A673 (cell line): ENCODE results near the gene GALNTL6. TPM values are rescaled to one million over a fixed set of nuclear protein-coding genes. Genes with fewer than 3 reads are reported as not detected.

Experiments used
- BruUV-seq: library from RNA; stranded (reverse); fragments of 400-500 nt; replicated peaks from 2 replicates; lab custom pipeline; 2021; lab: Mats Ljungman, UMichigan
- CTCF ChIA-PET: fragments of 300-600 bp; sonication (Branson Sonifier 250); formaldehyde crosslinking; loops from one replicate; lab custom pipeline; 2022; ENCODE audit warnings: antibody characterized with exemption; lab: Charles Lee
- POLR2A ChIA-PET: fragments of 300-600 bp; sonication (Branson Sonifier 250); formaldehyde crosslinking; loops from one replicate; lab custom pipeline; 2022; ENCODE audit warnings: antibody characterized with exemption; ENCODE audit not compliant: low non-redundant PET; lab: Charles Lee
- DNase-seq: peaks from one replicate; pipeline ENCODE4 v3.0.0-alpha.2; 2015; ENCODE audit warnings: low spot score
- H3K27ac ChIP-seq: fragments of 200-600 bp; sonication (generic); 2 replicates; pipeline ENCODE4 v1.5.1; 2016; ENCODE audit warnings: mixed run types, low read depth, mild to moderate bottlenecking, mixed read lengths, antibody characterized with exemption, low read length; ENCODE audit not compliant: poor library complexity, severe bottlenecking
- H3K27me3 ChIP-seq: fragments of 200-600 bp; sonication (generic); replicated peaks from 2 replicates; pipeline ENCODE4 v1.6.1; 2017; ENCODE audit warnings: mixed run types, low read depth, mild to moderate bottlenecking, mixed read lengths, antibody characterized with exemption, low read length; ENCODE audit not compliant: insufficient read depth, poor library complexity
- H3K36me3 ChIP-seq: fragments of 200-600 bp; sonication (generic); 2 replicates; pipeline ENCODE4 v1.6.1; 2016; ENCODE audit warnings: mixed run types, mild to moderate bottlenecking, mixed read lengths, antibody characterized with exemption, low read length; ENCODE audit not compliant: insufficient read depth, poor library complexity, severe bottlenecking
- H3K4me1 ChIP-seq: fragments of 200-600 bp; sonication (generic); 2 replicates; pipeline ENCODE4 v1.6.1; 2017; ENCODE audit warnings: mixed run types, mild to moderate bottlenecking, mixed read lengths, antibody characterized with exemption, low read length; ENCODE audit not compliant: insufficient read depth, poor library complexity, severe bottlenecking
- H3K4me3 ChIP-seq: fragments of 200-600 bp; sonication (generic); 2 replicates; pipeline ENCODE4 v1.5.1; 2016; ENCODE audit warnings: low read depth, mixed run types, mild to moderate bottlenecking, mixed read lengths, low read length; ENCODE audit not compliant: poor library complexity, severe bottlenecking
- H3K9me3 ChIP-seq: fragments of 200-600 bp; sonication (generic); 2 replicates; pipeline ENCODE4 v1.6.1; 2016; ENCODE audit warnings: mixed run types, low read depth, mild to moderate bottlenecking, mixed read lengths, antibody characterized with exemption, low read length; ENCODE audit not compliant: poor library complexity, severe bottlenecking
- EZH2 ChIP-seq: fragments of 200-600 bp; sonication (generic); IDR thresholded peaks from 2 replicates; pipeline ENCODE4 v1.6.1; 2017; ENCODE audit warnings: borderline replicate concordance, low read depth, mild to moderate bottlenecking, mixed read lengths, antibody characterized with exemption, low read length; ENCODE audit not compliant: poor library complexity, severe bottlenecking
- intact Hi-C: fragments of 100-400 bp; cut with micrococcal nuclease; formaldehyde crosslinking; loops from one replicate; pipeline ENCODE4 v1.10.0; 2022; ENCODE audit not compliant: unreplicated experiment
- total RNA-seq: library from RNA; stranded (reverse); gene quantifications from 2 replicates; pipeline ENCODE4 v1.2.3, GENCODE V29; 2021
- TF ChIP-seq, protein P1 (sequence below): fragments of 300-800, 200-600 bp; sonication (generic); conservative IDR thresholded peaks from 2 replicates; pipeline ENCODE4 v1.5.1; 2017; ENCODE audit warnings: low read depth, mild to moderate bottlenecking, antibody characterized with exemption, low read length, moderate library complexity, mixed read lengths

GALNTL6 gene
- total RNA-seq, 1 experiment from 2014 or later: 0.30 TPM

DNA sequence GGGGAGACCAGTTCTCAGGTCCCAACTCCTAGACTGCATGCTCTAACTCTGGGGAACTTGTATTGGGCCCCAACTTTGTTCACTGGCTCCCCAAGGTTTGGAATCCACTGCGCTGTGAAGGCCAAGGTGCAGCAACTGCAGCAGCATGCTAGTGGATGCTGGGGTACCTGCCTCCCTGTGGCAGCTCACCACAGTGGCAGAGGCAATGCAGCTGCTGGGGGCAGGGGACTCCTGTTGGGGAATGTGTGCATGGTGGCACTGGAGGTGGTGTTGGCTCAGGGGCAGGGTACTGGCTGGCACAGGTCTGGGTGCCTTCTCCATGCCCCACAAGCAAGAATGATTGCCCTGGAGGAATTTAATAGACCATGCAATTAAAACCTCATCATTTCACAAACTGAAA is 862.0 kb downstream of the GALNTL6 start:
- BruUV-seq: no TSS peak
- POLR2A ChIA-PET: no interaction called here
- Histone ChIP-seq H3K4me1 (no peaks in the 10 kb centered on the region), H3K36me3 (no peaks in the 10 kb centered on the region), H3K9me3 (no peaks in the 10 kb centered on the region), H3K27me3 (peaks cover 4% of the 10 kb centered on the region), H3K4me3 (no peak overlapping the region), H3K27ac (no peak overlapping the region)
- no peak for DNase-seq
- intact Hi-C loops: no loop called here
- CTCF ChIA-PET: no interaction called here
- TF ChIP-seq, protein P1, sequence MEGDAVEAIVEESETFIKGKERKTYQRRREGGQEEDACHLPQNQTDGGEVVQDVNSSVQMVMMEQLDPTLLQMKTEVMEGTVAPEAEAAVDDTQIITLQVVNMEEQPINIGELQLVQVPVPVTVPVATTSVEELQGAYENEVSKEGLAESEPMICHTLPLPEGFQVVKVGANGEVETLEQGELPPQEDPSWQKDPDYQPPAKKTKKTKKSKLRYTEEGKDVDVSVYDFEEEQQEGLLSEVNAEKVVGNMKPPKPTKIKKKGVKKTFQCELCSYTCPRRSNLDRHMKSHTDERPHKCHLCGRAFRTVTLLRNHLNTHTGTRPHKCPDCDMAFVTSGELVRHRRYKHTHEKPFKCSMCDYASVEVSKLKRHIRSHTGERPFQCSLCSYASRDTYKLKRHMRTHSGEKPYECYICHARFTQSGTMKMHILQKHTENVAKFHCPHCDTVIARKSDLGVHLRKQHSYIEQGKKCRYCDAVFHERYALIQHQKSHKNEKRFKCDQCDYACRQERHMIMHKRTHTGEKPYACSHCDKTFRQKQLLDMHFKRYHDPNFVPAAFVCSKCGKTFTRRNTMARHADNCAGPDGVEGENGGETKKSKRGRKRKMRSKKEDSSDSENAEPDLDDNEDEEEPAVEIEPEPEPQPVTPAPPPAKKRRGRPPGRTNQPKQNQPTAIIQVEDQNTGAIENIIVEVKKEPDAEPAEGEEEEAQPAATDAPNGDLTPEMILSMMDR: no peak
- no peak for TF ChIP-seq EZH2

DNA sequence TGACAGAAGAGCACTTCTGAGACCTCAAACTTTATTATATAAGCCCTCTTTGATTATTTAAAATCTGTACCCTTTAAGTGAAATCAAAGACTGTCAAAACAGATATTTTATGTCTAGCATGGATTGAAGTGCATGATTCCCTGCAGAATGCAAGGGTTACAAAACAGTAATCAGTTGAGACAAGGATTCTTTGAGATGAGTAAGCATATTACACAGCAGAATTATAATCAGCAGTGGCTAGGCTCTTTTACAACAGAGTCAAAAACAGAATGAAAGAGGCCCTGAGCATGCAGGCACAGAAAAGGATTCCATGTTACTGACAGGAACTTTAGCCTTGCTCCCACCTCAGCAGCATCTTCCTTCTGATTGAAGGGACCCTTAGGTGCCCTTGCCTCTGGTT is 867.5 kb downstream of the GALNTL6 start:
- ChIA-PET POLR2A (no interaction called here), CTCF (no interaction called here)

DNA sequence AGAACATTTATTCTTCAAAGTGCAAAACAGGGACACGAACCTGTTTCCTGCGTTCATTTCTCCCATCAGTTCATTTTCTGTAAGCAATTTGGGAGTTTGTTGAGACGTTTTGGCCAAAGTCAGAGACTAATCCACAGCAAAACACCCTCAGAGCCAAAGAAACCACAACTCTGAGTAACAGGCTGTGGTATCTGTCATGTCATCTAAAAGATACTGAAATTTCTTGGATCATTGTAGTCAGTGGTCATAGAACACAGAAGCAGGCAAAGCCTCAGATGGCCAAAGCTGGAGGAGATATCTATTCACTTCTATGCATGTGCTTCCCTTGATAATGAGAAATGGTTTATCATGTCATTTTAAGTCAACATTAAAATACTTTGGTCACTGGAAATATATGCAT is 869.8 kb downstream of the GALNTL6 start:
- POLR2A ChIA-PET: no interaction called here
- Histone ChIP-seq H3K27me3 (no peaks in the 10 kb centered on the region), H3K4me1 (no peaks in the 10 kb centered on the region), H3K4me3 (no peak overlapping the region), H3K9me3 (no peaks in the 10 kb centered on the region), H3K36me3 (no peaks in the 10 kb centered on the region), H3K27ac (no peak overlapping the region)
- no TSS peak for BruUV-seq
- intact Hi-C loops: no loop called here
- no peak for DNase-seq
- TF ChIP-seq, protein P1: no peak
- TF ChIP-seq EZH2: no peak
- CTCF ChIA-PET: no interaction called here

More for the DNA sequence above, 867.5 kb downstream of the GALNTL6 start:
- intact Hi-C loops: no loop called here
- Histone ChIP-seq H3K4me3 (no peak overlapping the region), H3K4me1 (no peaks in the 10 kb centered on the region), H3K27ac (no peak overlapping the region), H3K9me3 (no peaks in the 10 kb centered on the region), H3K27me3 (no peaks in the 10 kb centered on the region), H3K36me3 (no peaks in the 10 kb centered on the region)
- TF ChIP-seq EZH2: no peak
- TF ChIP-seq, protein P1: no peak
- no TSS peak for BruUV-seq
- DNase-seq: no peak
